ENCODE results near the gene PDLIM4.

Gene PDLIM4

GRCh38 chr5:132319975-132320374, 62.5 kb downstream of the PDLIM4 start:
- no peak for DNase-seq
- intact Hi-C loops (cut with DNase I), result no loop called here

- intact Hi-C loops (cut with DNase I), result no loop called here
- no peak for DNase-seq
Observed at GRCh38 chr5:132321109-132321721, 63.7 kb downstream of the PDLIM4 start.

GRCh38 chr5:132322266-132322665, 64.8 kb downstream of the PDLIM4 start:
- intact Hi-C loops (cut with DNase I), result no loop called here
- no peak for DNase-seq
